Stomach (tissue), 9 donors: ENCODE measurements around the gene TRMT1. TPM values are rescaled to one million over a fixed set of nuclear protein-coding genes. Genes with fewer than 3 reads are reported as not detected.
A peak's percentile ranks its signal among the peaks of the same experiment; 100 is the strongest.

Experiments used
- DNase-seq, 2 donors: peaks; one replicate each; pipeline versions ENCODE4 v3.0.0 to v3.0.0-alpha.2; 2013 to 2019
- H3K27ac ChIP-seq, 5 donors: fragments of 200-600 bp in 4 of 5; sonication (generic) in 4 of 5; one replicate each; pipeline ENCODE4 v1.5.1; 2013 to 2019; ENCODE audit warnings: mild to moderate bottlenecking in 1 of 5, moderate library complexity in 1 of 5
- H3K27me3 ChIP-seq, 3 donors: fragments of 200-600 bp; sonication (generic); one replicate each; pipeline ENCODE4 v1.5.1; 2017 to 2019; ENCODE audit warnings: mixed run types in 1 of 3
- H3K36me3 ChIP-seq, 4 donors: fragments of 200-600 bp; sonication (generic); 1 replicate in 3 of 4; 2 replicates in 1 of 4; pipeline ENCODE4 v1.5.1; 2016 to 2019
- H3K4me1 ChIP-seq, 4 donors: fragments of 200-600 bp; sonication (generic); one replicate each; pipeline ENCODE4 v1.5.1; 2016 to 2019
- H3K4me3 ChIP-seq, 4 donors: fragments of 200-600 bp; sonication (generic) in 3 of 4; one replicate each; pipeline ENCODE4 v1.5.1; 2016 to 2019; ENCODE audit warnings: mild to moderate bottlenecking in 1 of 4
- H3K9me3 ChIP-seq, 4 donors: fragments of 200-600 bp; sonication (generic); one replicate each; pipeline ENCODE4 v1.5.1; 2016 to 2019
- CTCF ChIP-seq, 7 experiments: fragments of 450-650 bp in 4 of 7; fragments of 200-600 bp in 3 of 7; sonication (generic) in 3 of 7; IDR thresholded peaks; one replicate each; pipeline ENCODE4 v1.5.1; 2016 to 2019; ENCODE audit warnings: antibody characterized with exemption in 7 of 7, control low read depth in 2 of 7, mild to moderate bottlenecking in 1 of 7
- EP300 ChIP-seq: sonication (generic); formaldehyde crosslinking; IDR thresholded peaks from one replicate; pipeline ENCODE4 v1.6.1; 2017; ENCODE audit warnings: antibody characterized with exemption
- POLR2A ChIP-seq, 4 donors: fragments of 450-650 bp; IDR thresholded peaks; one replicate each; pipeline ENCODE4 v1.6.1; 2016; ENCODE audit warnings: antibody characterized with exemption in 4 of 4, control low read depth in 2 of 4, mild to moderate bottlenecking in 1 of 4, moderate library complexity in 1 of 4
- POLR2AphosphoS5 ChIP-seq, 3 donors: sonication (generic); formaldehyde crosslinking; IDR thresholded peaks; one replicate each; pipeline ENCODE4 v1.6.1; 2016; ENCODE audit warnings: antibody characterized with exemption in 3 of 3
- WGBS, 5 donors: extraction: QIAGEN DNeasy Blood & Tissue Kit in 3 of 5; methylation state at CpG; one replicate each; pipeline versions ENCODE4 v1.1.5 to v1.1.7; 2013 to 2018; 5-methylcytosine and 5-hydroxymethylcytosine counted together
- intact Hi-C: fragments of 100-400 bp; cut with DNase I; formaldehyde crosslinking; loops from one replicate; pipeline ENCODE4 v1.15.1; 2023; ENCODE audit warnings: low total_unique reads
- polyA plus RNA-seq, 3 donors: library from polyadenylated mRNA; stranded (reverse); fragments of 200-250 nt; gene quantifications; one replicate each; pipeline ENCODE4 v1.2.3, GENCODE V29; 2013
- total RNA-seq, 5 donors: library from RNA; depleted of rRNA; stranded (reverse); fragments of >200 nt; gene quantifications; one replicate each; pipeline versions ENCODE4 v1.1.0 to v1.2.3, GENCODE V29; 2014 to 2016
- donor health status: healthy with polysubstance abuse.
- donor health status: Bipolar disorder and iron deficiency.
- donor health status: healthy.

The TRMT1 gene
- total and polyA plus RNA-seq, 8 donors = 29.6 to 373 (median 58.6) TPM

GRCh38 chr19:13057744-13058143, 58.8 kb downstream of the TRMT1 start:
- intact Hi-C loops = no loop called here
- WGBS, 5 donors = 30 to 50% (median 37%) methylated on average over 2 of the region's 2 CpGs
- DNase-seq = peak in 1 of 2 donors; percentile 85
- Histone ChIP-seq H3K4me3 (no peak overlapping the region), H3K9me3 (no peaks in the 10 kb centered on the region), H3K27ac (peak overlapping the region; percentile 1 to 95 (median 92)), H3K27me3 (no peaks in the 10 kb centered on the region), H3K36me3 (no peaks in the 10 kb centered on the region), H3K4me1 (peaks cover 90 to 100% (median 95%) of the 10 kb centered on the region in 4 donors)
- TF ChIP-seq POLR2A (IDR thresholded peaks at IDR 0.05) (no peak), POLR2AphosphoS5 (IDR thresholded peaks at IDR 0.05) (no peak), CTCF (IDR thresholded peaks at IDR 0.05) (no peak), EP300 (no peak)

GRCh38 chr19:13057147-13057572, 59.4 kb downstream of the TRMT1 start:
- H3K9me3 ChIP-seq = no peaks in the 10 kb centered on the region
- TF ChIP-seq CTCF (IDR thresholded peaks at IDR 0.05) (no peak), POLR2A (IDR thresholded peaks at IDR 0.05) (no peak), POLR2AphosphoS5 (IDR thresholded peaks at IDR 0.05) (no peak)
- DNase-seq = peak; percentile 46 to 65
- intact Hi-C loops = no loop called here
- 8 to 29% (median 20%) methylated on average over 14 to 15 of the region's 15 CpGs for WGBS, 5 donors
- H3K36me3 ChIP-seq = no peaks in the 10 kb centered on the region
- H3K4me3 ChIP-seq = peak overlapping the region in 1 of 4 donors; percentile 10
- H3K4me1 ChIP-seq = peaks cover 96 to 100% (median 99%) of the 10 kb centered on the region in 4 donors
- H3K27me3 ChIP-seq = no peaks in the 10 kb centered on the region
- peak overlapping the region; percentile 19 to 95 (median 92) for H3K27ac ChIP-seq

- Histone ChIP-seq H3K27ac (peak overlapping the region; percentile 53 to 95 (median 92)), H3K36me3 (no peaks in the 10 kb centered on the region), H3K4me1 (peaks cover 97 to 100% (median 99%) of the 10 kb centered on the region in 4 donors), H3K4me3 (peak overlapping the region in 2 of 4 donors; percentile 16 to 20), H3K27me3 (no peaks in the 10 kb centered on the region), H3K9me3 (no peaks in the 10 kb centered on the region)
- DNase-seq = peak; percentile 52 to 83
- TF ChIP-seq POLR2AphosphoS5 (IDR thresholded peaks at IDR 0.05) (peak in 1 of 3 donors; percentile 34), EP300 (no peak), CTCF (IDR thresholded peaks at IDR 0.05) (no peak), POLR2A (IDR thresholded peaks at IDR 0.05) (no peak)
- WGBS, 5 donors = 17 to 33% (median 21%) methylated on average over 15 to 17 of the region's 17 CpGs
- intact Hi-C loops = no loop called here
These were observed 60.4 kb downstream of the TRMT1 start for GRCh38 chr19:13056052-13056660.

GRCh38 chr19:13055213-13056051, 61.1 kb downstream of the TRMT1 start:
- TF ChIP-seq CTCF (IDR thresholded peaks at IDR 0.05) (no peak), POLR2AphosphoS5 (IDR thresholded peaks at IDR 0.05) (peak in 1 of 3 donors; percentile 6)
- Histone ChIP-seq H3K27me3 (no peaks in the 10 kb centered on the region), H3K36me3 (no peaks in the 10 kb centered on the region), H3K27ac (peak overlapping the region; percentile 53 to 95 (median 92)), H3K4me3 (peak overlapping the region in 2 of 4 donors; percentile 16 to 20), H3K4me1 (peaks cover 97 to 100% (median 99%) of the 10 kb centered on the region in 4 donors), H3K9me3 (no peaks in the 10 kb centered on the region)
- WGBS, 5 donors = 17 to 29% (median 20%) methylated on average over 17 to 29 of the region's 29 CpGs
- DNase-seq = peak; percentile 52 to 95
- intact Hi-C loops = no loop called here
